HepG2 (cell line): Measurements from ENCODE around the gene RHBDF2.

Experiments used
- BORCS8-MEF2B ChIP-seq: sonication (generic); formaldehyde crosslinking; IDR thresholded peaks from 2 replicates; pipeline ENCODE4 v1.8.0; 2022; ENCODE audit warnings: mild to moderate bottlenecking, missing genetic modification reagents
- CTCF ChIP-seq: sonication (generic); formaldehyde crosslinking; IDR thresholded peaks from 2 replicates; pipeline ENCODE4 v1.5.0; 2020; ENCODE audit warnings: mild to moderate bottlenecking, missing genetic modification reagents, moderate library complexity
- JUN ChIP-seq: sonication (generic); formaldehyde crosslinking; IDR thresholded peaks from 2 replicates; pipeline ENCODE4 v1.4.0; 2020; ENCODE audit warnings: mild to moderate bottlenecking, missing genetic modification reagents
- POLR2A ChIP-seq, 2 experiments: IDR thresholded peaks; 2 replicates each; pipeline ENCODE4 v1.6.1; 2011; ENCODE audit warnings: low read depth in 2 of 2, low read length in 2 of 2, mild to moderate bottlenecking in 1 of 2, moderate library complexity in 1 of 2; ENCODE audit not compliant: insufficient read depth in 1 of 2
- SIN3A ChIP-seq: IDR thresholded peaks from 2 replicates; pipeline ENCODE4 v1.6.1; 2011; ENCODE audit warnings: low read depth, mild to moderate bottlenecking, control low read depth, low read length, borderline replicate concordance
- ZKSCAN8 ChIP-seq: IDR thresholded peaks from 2 replicates; pipeline ENCODE4 v1.6.1; 2016; ENCODE audit warnings: borderline replicate concordance, missing genetic modification reagents, missing compliant biosample characterization
- ZNF256 ChIP-seq: sonication (generic); formaldehyde crosslinking; conservative IDR thresholded peaks from 2 replicates; pipeline ENCODE4 v1.4.0; 2020; ENCODE audit warnings: missing genetic modification reagents
- ZNF549 ChIP-seq: sonication (generic); formaldehyde crosslinking; IDR thresholded peaks from 2 replicates; pipeline ENCODE4 v1.5.0; 2020; ENCODE audit warnings: missing genetic modification reagents

DNA sequence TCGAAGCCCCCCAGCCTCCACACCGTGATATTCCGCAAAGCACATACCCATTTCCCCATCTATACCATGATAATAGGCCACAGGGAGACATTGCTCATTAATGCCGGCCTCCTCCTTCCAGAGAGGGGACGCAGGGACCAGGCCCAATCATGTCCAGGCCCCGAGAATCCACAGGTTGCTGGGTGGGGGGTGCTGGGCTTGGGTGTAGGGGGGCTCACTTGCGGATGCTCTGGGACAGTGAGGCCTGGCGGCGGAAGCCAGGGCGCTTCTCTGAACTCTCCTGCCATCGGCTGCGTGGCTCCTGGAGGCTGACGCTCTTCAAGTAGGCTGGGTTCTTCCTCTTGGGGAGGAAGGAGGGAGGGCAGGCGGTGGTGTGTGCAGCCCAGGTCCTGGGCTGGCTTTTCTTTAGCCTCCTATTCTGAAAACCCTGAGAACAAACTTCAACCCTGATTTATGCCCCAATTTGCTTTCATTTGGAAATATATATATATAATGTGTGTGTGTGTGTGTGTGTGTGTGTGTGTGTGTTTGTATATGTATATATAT is 21.6 kb downstream of the RHBDF2 start:
- TF ChIP-seq CTCF (no peak), ZKSCAN8 (no peak), ZNF256 (CRISPR knock-in tag) (no peak), JUN (CRISPR knock-in tag) (no peak), POLR2A (IDR thresholded peaks at IDR 0.05; ENCODE audit: insufficient read depth in 1 of 2, low read depth in 2 of 2, low read length in 2 of 2) (no peak), BORCS8-MEF2B (no peak), ZNF549 (CRISPR knock-in tag) (no peak), SIN3A (no peak)
